Peyer's patch (tissue), 4 donors: ENCODE results near the gene OOEP.

Source experiments
- CTCF ChIP-seq, 6 experiments: fragments of 450-650 bp in 4 of 6; fragments of 200-600 bp in 2 of 6; sonication (generic) in 1 of 6; IDR thresholded peaks; one replicate each; pipeline ENCODE4 v1.5.1; 2017 to 2019; ENCODE audit warnings: antibody characterized with exemption in 6 of 6, mild to moderate bottlenecking in 3 of 6, moderate library complexity in 1 of 6
- POLR2A ChIP-seq, 2 donors: fragments of 450-650 bp; IDR thresholded peaks; one replicate each; pipeline ENCODE4 v1.5.1; 2017; ENCODE audit warnings: antibody characterized with exemption in 2 of 2, mild to moderate bottlenecking in 2 of 2, moderate library complexity in 2 of 2

- TF ChIP-seq CTCF (IDR thresholded peaks at IDR 0.05) (no peak), POLR2A (IDR thresholded peaks at IDR 0.05) (no peak)
Measured at GRCh38 chr6:73389854-73390253, 20.2 kb upstream of the OOEP start.
